ENCODE data around the gene U2AF1L4.
A peak's percentile ranks its signal among the peaks of the same experiment; 100 is the strongest.

Gene U2AF1L4

GRCh38 chr19:35745328-35746086, at the start of gene U2AF1L4, which contains the start of gene PSENEN:
U2AF1L4 (minus strand) TSS chr19:35745418; CDS start chr19:35745391, 27 bp downstream.
PSENEN (plus strand) TSS chr19:35745651; CDS start chr19:35745931, 280 bp downstream.
- peak; percentile 100 for DNase-seq

GRCh38 chr19:35793381-35794165, 48.4 kb upstream of the U2AF1L4 start:
- no peak for DNase-seq

GRCh38 chr19:35792888-35793287, 47.7 kb upstream of the U2AF1L4 start:
- no peak for DNase-seq

GRCh38 chr19:35792312-35792711, 47.1 kb upstream of the U2AF1L4 start:
- DNase-seq = no peak

GRCh38 chr19:35791814-35792279, 46.6 kb upstream of the U2AF1L4 start:
- no peak for DNase-seq

- DNase-seq = no peak
Measured at GRCh38 chr19:35790981-35791813, 46.0 kb upstream of the U2AF1L4 start.

GRCh38 chr19:35789978-35790944, 45.0 kb upstream of the U2AF1L4 start:
- DNase-seq = no peak

- no peak for DNase-seq
Measured at GRCh38 chr19:35789195-35789977, 44.2 kb upstream of the U2AF1L4 start.

- no peak for DNase-seq
Measured at GRCh38 chr19:35788205-35788960, 43.2 kb upstream of the U2AF1L4 start.

- DNase-seq = no peak
Measured at GRCh38 chr19:35787227-35787799, 42.1 kb upstream of the U2AF1L4 start.

- DNase-seq = no peak
Measured at GRCh38 chr19:35786299-35787160, 41.3 kb upstream of the U2AF1L4 start.

GRCh38 chr19:35785339-35785627, 40.1 kb upstream of the U2AF1L4 start:
- no peak for DNase-seq

GRCh38 chr19:35784503-35785338, 39.5 kb upstream of the U2AF1L4 start:
- no peak for DNase-seq

GRCh38 chr19:35783469-35784434, 38.5 kb upstream of the U2AF1L4 start:
- no peak for DNase-seq

GRCh38 chr19:35782589-35782988, 37.4 kb upstream of the U2AF1L4 start:
- no peak for DNase-seq

- DNase-seq = no peak
Measured at GRCh38 chr19:35781650-35782049, 36.4 kb upstream of the U2AF1L4 start.

- no peak for DNase-seq
Measured at GRCh38 chr19:35780717-35781116, 35.5 kb upstream of the U2AF1L4 start.
